Erythroblast (primary cell): ENCODE data around the gene ITPK1.

Source experiments
- GATA1 ChIP-seq: IDR thresholded peaks from 2 replicates; pipeline ENCODE4 v1.6.1; 2011; ENCODE audit warnings: low read depth, mild to moderate bottlenecking, control low read depth, low read length, moderate library complexity
- POLR2A ChIP-seq: IDR thresholded peaks from 2 replicates; pipeline ENCODE4 v1.6.1; 2011; ENCODE audit warnings: mild to moderate bottlenecking, low read length

DNA sequence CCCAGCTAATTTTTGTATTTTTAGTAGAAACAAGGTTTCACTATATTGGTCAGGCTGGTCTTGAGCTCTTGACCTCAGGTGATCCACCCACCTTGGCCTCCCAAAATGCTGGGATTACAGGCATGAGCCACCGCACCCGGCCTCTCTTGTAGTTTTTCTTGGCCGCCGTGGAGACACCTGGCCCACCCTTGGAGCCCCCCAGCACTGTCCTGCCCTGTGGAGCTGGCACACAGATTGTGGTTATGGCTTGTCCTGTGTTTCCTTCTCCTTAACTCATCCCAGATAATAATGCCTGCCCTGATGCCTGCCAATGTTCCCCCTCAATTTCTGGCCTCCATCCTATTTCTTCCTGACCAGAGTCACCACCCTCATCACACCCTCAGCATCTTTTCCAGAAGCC, 134.9 kb downstream of the ITPK1 start:
- TF ChIP-seq POLR2A (no peak), GATA1 (no peak)
